Sciatic nerve (tissue), 2 donors: ENCODE data around the gene GIMAP2. TPM values are rescaled to one million over a fixed set of nuclear protein-coding genes. Genes with fewer than 3 reads are reported as not detected.
A peak's percentile ranks its signal among the peaks of the same experiment; 100 is the strongest.
"Not testable (repeated sequence)": the region's sequence is repeated elsewhere in the genome, so short reads cannot be mapped to it uniquely, and the experiment has no call there.

Experiments used
- ATAC-seq: fragments of 200-7000 bp; cut with Tn5 transposase; one replicate; pipeline ENCODE4 v1.9.1; 2020; ENCODE audit warnings: mild to moderate bottlenecking, moderate library complexity
- DNase-seq: peaks from one replicate; pipeline ENCODE4 v3.0.0-alpha.2; 2020; ENCODE audit warnings: low spot score
- intact Hi-C: fragments of 100-400 bp; cut with DNase I; formaldehyde crosslinking; loops from one replicate; pipeline ENCODE4 v1.14.2; 2022
- total RNA-seq: library from RNA; stranded (reverse); fragmentation: NEBNext Ultra II Directional; extraction: Animal tissue kit (Norgen Biotek cat#: 25700); gene quantifications from one replicate; pipeline ENCODE4 v1.2.1, GENCODE V29; 2021
- donor health status: DM: no; HTN: no; CAD: no.
- donor health status: DM: no; HTN: no; CAD: no.

The GIMAP2 gene
- 11.7 TPM for total RNA-seq

DNA sequence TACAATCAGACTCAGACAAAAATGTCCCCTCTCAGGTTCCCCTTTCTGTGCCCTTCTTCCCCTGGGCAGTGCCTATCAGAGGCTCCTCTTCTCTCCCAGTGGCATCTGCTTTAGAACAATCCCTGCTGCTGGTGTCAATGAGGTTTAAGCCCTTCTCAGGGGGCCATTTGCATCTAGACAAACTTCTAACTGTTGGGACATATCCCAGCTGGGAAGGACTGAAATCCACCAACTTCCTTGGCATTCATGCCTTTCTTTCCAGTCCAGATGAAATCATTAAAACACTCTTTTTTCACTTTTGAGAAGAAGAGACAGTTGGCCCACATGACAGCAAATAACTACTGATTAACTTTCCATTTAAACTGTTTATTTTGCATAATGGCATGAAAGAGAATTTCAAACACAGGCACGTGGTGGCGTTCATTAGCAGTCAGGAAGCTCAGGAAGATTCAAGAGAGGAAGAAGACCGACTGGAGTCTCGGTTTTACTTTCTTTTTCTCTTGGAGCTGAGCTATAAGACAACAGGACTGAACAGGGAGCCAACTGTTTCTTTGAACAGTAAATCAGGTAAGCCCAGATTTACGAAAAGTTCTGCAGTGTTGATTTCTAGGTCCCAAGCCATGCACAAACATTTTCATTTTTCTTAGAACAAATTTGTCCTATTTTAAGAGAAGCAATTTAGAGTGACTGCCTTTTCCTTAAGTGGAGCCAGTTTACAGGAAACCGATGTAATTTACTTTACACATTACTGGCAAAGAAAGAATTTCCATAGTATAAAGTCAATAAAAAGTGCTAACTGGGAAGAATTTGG, at the start of gene GIMAP2:
TSS of gene GIMAP2 (plus strand) at position 488 of the 811 bp plus-strand sequence. CDS start 1,354 bp downstream, outside the sequence.
- intact Hi-C loops: no loop called here
- DNase-seq: no peak
- peak; percentile 79 for ATAC-seq

- intact Hi-C loops: no loop called here
- ATAC-seq (no peak), DNase-seq (no peak)
Measured at GRCh38 chr7:150641854-150642253, 43.7 kb upstream of the GIMAP2 start.

GRCh38 chr7:150642926-150643325, 42.6 kb upstream of the GIMAP2 start:
- DNase-seq (no peak), ATAC-seq (no peak)
- intact Hi-C loops: no loop called here

DNA sequence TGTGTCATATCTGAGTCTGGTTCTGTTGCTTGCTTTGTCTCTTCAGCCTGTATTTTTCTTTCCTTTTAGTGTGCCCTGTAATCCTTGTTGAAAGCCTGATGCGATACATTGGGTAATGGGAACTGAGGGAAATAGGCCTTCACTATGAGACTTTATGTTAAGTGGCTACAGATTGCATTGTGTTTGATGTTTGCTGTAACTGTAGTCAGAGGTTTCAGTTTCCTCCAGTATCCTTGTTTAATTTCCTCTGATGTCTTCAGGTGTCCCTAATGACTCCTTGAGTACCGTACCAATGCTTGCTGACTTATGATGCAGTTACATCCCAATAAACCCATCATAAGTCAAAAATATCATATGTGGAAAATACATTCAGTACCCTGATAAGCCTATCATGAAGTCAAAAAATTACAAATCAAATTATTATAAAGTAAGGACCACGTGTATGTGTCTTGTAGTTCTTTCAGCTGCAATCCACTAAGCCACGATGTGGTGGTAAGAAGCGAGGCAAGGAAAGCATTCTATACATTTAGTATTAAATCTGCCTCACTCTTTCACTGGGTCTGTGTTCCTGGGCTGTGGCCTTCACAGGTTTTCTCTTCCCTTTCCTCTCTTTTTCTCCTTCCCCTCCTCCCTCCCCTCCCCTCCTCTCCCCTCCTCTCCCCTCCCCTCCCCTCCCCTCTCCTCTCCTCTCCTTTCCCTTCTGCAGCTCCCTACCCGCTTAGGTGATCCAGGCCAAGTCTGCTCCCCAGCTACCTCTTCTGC, 40.1 kb upstream of the GIMAP2 start:
- ATAC-seq: no peak
- intact Hi-C loops: no loop called here
- DNase-seq: no peak

GRCh38 chr7:150648353-150649079, 37.0 kb upstream of the GIMAP2 start:
- DNase-seq: no peak
- intact Hi-C loops: no loop called here
- no peak for ATAC-seq

DNA sequence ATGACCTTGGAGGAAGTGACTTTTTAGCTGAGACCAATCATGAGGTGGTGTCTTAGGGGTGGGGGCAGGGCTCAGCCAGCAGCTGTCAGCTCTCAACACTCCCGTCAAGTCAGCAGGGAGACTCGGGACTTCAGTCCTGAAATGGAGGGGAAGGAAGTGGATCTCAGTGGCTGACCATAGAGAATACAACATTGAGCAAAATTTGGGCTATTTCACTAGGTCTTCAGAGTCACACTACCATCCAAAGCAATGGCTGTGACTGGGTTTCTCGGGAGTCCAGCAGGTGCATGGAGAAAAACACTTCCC, 36.5 kb upstream of the GIMAP2 start:
- DNase-seq: no peak
- ATAC-seq: peak; percentile 22
- intact Hi-C loops: no loop called here

GRCh38 chr7:150654692-150655091, 30.8 kb upstream of the GIMAP2 start:
- intact Hi-C loops: no loop called here
- ATAC-seq: no peak
- DNase-seq: no peak

GRCh38 chr7:150656047-150656446, 29.5 kb upstream of the GIMAP2 start:
- DNase-seq (no peak), ATAC-seq (no peak)
- intact Hi-C loops: no loop called here

DNA sequence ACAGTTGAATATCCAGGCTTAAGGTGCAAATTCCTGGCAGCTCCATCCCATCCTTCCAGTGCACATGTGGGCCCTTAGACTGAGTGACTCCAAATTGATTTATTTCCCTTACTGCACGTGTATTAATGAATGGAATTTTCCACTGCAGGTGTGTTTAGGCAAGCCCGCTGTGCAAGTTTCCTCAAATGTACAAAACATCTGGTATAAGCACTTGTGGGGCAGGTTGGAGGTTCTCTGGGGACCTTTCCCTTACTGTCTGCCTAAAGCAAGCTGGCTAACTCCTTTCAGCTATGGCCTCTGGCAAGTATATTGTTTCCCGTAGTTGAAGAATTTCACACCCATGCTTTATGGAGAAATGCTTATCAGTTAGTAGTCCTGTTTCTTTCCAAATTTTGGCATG, 28.0 kb upstream of the GIMAP2 start:
- ATAC-seq (no peak), DNase-seq (no peak)
- intact Hi-C loops: no loop called here

DNA sequence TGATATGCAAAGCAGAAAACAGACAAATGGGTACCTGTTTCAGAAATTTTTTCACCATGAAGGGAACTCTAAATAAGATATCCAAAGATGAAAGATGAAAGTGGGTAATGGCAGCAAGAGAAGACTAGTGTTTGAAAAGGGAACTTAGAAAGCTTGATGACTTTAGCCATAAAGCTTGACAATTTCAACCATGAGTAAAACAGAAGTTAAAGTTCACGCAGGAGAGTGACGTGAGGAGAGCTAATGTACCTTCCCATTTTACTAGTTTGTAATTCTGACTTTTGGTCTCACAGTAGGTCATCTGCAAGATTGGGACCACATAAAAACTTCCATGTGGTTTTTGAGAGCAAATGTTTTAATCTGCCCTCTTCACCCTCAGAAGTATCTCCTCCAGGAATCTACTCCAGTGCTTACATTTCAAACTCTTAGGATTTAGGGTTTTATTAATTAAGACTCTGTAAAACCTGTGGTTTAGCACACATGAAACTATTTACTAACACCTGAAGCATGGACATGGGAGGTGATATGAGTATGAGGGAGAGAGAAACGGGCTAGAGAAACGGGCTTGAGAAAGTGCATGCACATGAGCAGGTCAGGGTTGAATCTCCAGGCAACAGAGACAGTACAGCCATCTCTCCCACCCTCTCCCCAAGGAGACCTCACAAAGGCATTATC, 24.4 kb upstream of the GIMAP2 start:
- intact Hi-C loops: no loop called here
- DNase-seq: no peak
- no peak for ATAC-seq

DNA sequence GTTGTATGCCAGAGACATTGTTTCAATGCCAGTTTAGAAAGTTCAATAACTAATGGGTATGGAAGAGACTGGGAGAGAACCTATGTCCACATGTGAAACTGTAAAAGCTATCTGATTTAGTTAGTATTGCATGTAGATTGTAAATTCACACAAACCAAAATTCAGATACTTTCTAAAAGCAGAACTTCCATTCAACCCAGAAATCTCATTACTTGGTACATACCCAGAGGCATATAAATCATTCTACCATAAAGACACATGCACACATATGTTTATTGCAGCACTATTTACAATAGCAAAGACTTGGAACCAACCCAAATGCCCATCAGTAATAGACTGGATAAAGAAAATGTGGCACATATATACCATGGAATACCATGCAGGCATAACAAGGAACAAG, 22.7 kb upstream of the GIMAP2 start:
- DNase-seq, ATAC-seq, intact Hi-C loops: not testable (repeated sequence)

- intact Hi-C loops: no loop called here
- no peak for ATAC-seq
- DNase-seq: no peak
Measured at GRCh38 chr7:150663802-150664494, 21.6 kb upstream of the GIMAP2 start.

DNA sequence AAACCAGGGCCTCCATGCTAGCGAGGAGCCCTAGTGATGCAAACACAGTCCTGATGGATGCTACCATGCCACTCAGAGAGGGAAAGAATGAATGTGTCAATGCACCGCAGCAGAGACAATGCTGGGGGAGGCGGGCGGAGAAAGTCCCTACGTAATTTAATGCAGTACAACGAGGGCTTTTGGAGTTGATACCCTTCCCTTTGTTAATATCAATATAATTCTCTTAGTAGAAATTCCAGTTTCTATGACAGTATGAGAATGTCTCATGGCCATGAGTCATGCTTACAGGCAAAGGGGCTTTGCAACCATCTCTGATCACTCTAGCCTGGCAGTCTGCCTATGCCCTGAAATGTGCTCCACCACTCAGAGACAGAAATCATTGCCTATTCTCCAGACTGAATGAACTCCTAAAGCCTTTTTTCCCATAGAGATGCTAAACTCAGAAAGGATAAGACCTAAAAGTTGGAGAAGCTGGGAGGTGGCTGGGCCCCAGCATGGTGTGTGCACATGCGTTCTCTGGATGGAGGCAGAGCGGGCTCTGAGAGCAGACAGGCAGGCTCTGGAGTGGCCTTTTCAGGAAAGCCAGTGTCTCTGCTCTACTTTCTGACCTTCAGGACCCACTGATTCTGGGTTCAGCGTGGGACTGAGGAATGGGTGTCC, 20.3 kb upstream of the GIMAP2 start:
- DNase-seq: no peak
- intact Hi-C loops: no loop called here
- no peak for ATAC-seq

DNA sequence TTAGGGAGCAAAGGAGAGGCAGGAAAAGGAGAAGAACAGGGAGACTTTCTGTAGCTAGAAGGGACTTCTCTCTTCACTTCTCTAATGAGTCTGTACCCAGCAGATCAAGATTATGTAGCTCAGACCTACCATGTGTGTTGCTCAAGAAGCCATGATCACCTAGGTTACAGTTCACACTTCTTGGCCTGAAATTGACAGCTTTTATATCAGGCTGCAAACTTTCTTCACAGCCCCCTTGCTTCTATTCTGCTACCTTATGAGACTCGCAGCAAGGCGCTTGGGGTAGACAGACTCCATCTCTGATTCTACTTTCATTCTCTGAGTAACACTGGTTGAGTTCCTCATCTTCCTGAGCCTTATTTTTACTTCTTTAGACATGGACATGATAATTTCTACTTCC, 19.6 kb upstream of the GIMAP2 start:
- ATAC-seq: no peak
- DNase-seq: no peak
- intact Hi-C loops: no loop called here

- intact Hi-C loops: no loop called here
- DNase-seq: no peak
- no peak for ATAC-seq
Measured at GRCh38 chr7:150666412-150666811, 19.1 kb upstream of the GIMAP2 start.

GRCh38 chr7:150668472-150668911, 17.0 kb upstream of the GIMAP2 start:
- intact Hi-C loops: no loop called here
- DNase-seq (no peak), ATAC-seq (no peak)

- no peak for DNase-seq
- no peak for ATAC-seq
- intact Hi-C loops: no loop called here
Measured at GRCh38 chr7:150668977-150669376, 16.5 kb upstream of the GIMAP2 start.
